Heart left ventricle (tissue), 16 donors: ENCODE results near the gene HIVEP1. TPM values are rescaled to one million over a fixed set of nuclear protein-coding genes. Genes with fewer than 3 reads are reported as not detected.

Experiments used
- ATAC-seq, 4 donors: fragments of 200-7000 bp; cut with Tn5 transposase; one replicate each; pipeline ENCODE4 v1.9.1; 2020 to 2022; ENCODE audit warnings: moderate library complexity in 4 of 4, mild to moderate bottlenecking in 3 of 4, moderate number of reproducible peaks in 1 of 4
- DNase-seq, 5 donors: peaks; one replicate each; pipeline ENCODE4 v3.0.0-alpha.2; 2020
- H3K27ac ChIP-seq, 12 donors: fragments of 200-600 bp; sonication (generic) in 4 of 12; one replicate each; pipeline versions ENCODE4 v1.5.0 to v1.8.0; 2016 to 2022; ENCODE audit warnings: mild to moderate bottlenecking in 2 of 12
- H3K27me3 ChIP-seq, 9 donors: fragments of 200-600 bp; sonication (generic) in 2 of 9; one replicate each; pipeline versions ENCODE4 v1.5.1 to v1.8.0; 2016 to 2022; ENCODE audit warnings: mild to moderate bottlenecking in 3 of 9
- H3K36me3 ChIP-seq, 9 donors: fragments of 200-600 bp; sonication (generic) in 2 of 9; one replicate each; pipeline versions ENCODE4 v1.5.0 to v1.8.0; 2018 to 2022; ENCODE audit warnings: mild to moderate bottlenecking in 2 of 9
- H3K4me1 ChIP-seq, 12 donors: fragments of 200-600 bp; sonication (generic) in 4 of 12; one replicate each; pipeline versions ENCODE4 v1.5.0 to v1.8.0; 2016 to 2022; ENCODE audit warnings: mild to moderate bottlenecking in 3 of 12
- H3K4me3 ChIP-seq, 12 donors: fragments of 200-600 bp; sonication (generic) in 4 of 12; one replicate each; pipeline versions ENCODE4 v1.5.0 to v1.8.0; 2017 to 2022; ENCODE audit warnings: mild to moderate bottlenecking in 9 of 12, moderate library complexity in 4 of 12
- H3K9me3 ChIP-seq, 12 donors: fragments of 200-600 bp; sonication (generic) in 4 of 12; one replicate each; pipeline versions ENCODE4 v1.5.0 to v1.8.0; 2016 to 2022; ENCODE audit warnings: mild to moderate bottlenecking in 1 of 12
- POLR2A ChIP-seq, 2 donors: fragments of 450-650 bp; IDR thresholded peaks; one replicate each; pipeline ENCODE4 v1.6.1; 2017; ENCODE audit warnings: antibody characterized with exemption in 2 of 2, mild to moderate bottlenecking in 2 of 2, moderate library complexity in 2 of 2
- WGBS, 4 donors: extraction: QIAGEN DNeasy Blood & Tissue Kit in 2 of 4; methylation state at CpG; one replicate each; pipeline versions ENCODE4 v1.1.5 to v1.1.7; 2013 to 2018; 5-methylcytosine and 5-hydroxymethylcytosine counted together
- intact Hi-C, 10 donors: fragments of 100-400 bp; cut with DNase I; formaldehyde crosslinking; loops; one replicate each; pipeline versions ENCODE4 v1.11.1 to v1.14.2; 2022
- polyA plus RNA-seq, 2 donors: library from polyadenylated mRNA; stranded (reverse); fragments of 200-250 nt; gene quantifications; one replicate each; pipeline ENCODE4 v1.2.3, GENCODE V29; 2013
- total RNA-seq, 9 donors: library from RNA; depleted of rRNA in 2 of 9; stranded (reverse); fragments of >200 nt in 2 of 9; fragmentation: NEBNext Ultra II Directional in 3 of 9; extraction: Animal tissue kit (Norgen Biotek cat#: 25700) in 3 of 9; gene quantifications; one replicate each; pipeline versions ENCODE4 v1.1.0 to v1.2.4, GENCODE V29; 2016 to 2023
- TF ChIP-seq, protein P1 (sequence below), 12 donors: fragments of 200-600 bp; sonication (generic) in 4 of 12; IDR thresholded peaks; one replicate each; pipeline versions ENCODE4 v1.5.0 to v1.8.0; 2018 to 2022; ENCODE audit warnings: antibody characterized with exemption in 12 of 12, mild to moderate bottlenecking in 5 of 12
- donor health status: ischemic (EF 13 %, LVEDD 7.1; RV severe dilation, severe dysfunction).
- donor health status: healthy with polysubstance abuse.
- donor health status: DM: no; HTN: yes; CAD: no.
- donor health status: DM: no; HTN: no; CAD: no.
- donor health status: ischemic (EF 25% LVEDD 6.9; RV normal size, moderate dysfunction).
- donor health status: ischemic (EF 25% LVEDD 5.7; RV mildly dilated, moderate dysfunction).
- donor health status: healthy.
- donor health status: DM: yes; HTN: yes; CAD: no.
- donor health status: ischemic (EF 35%, LVEDD 5.7; RV mildly dilated, moderate dysfunction).
- donor health status: nonischemic (EF 11% LVEDD 7.7; RV severe dilation, severe dysfunction).
- donor health status: DM: yes; HTN: yes; CAD: no.
- donor health status: PGD.
- donor health status: ischemic (EF 29% LVEDD 5.4; RV normal size, mild dysfunction).
- donor health status: nonischemic (EF 23%, LVEDD 6.1; RV moderate dilation, normal function).

HIVEP1 gene
- total and polyA plus RNA-seq, 11 donors, result 3.5 to 22.8 (median 12.5) TPM

DNA sequence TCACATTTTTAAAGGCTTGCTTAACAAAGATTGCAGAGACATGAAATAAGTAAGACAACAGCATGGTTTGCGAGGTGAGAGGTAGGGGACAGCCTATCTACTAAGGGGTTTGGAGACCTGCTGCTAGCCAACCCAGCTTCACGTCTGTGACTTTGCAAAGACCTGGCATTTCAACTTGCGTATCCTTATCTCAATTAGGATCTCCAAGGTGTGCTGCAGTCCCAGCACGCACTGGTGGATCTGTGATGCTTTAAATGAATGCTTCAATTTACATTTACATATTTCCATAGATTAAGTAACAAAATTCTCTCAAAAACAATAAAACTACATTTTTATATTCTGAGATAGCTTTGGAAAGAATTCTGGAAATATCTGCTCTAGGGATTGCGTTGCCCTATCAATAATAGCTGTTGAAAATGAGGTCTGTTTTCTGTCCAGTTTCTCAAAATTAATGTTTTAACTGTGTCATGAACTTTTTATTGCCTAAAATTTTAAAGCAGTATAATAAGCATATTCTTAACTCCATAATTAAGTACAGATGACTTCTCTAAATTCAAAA, 153.7 kb downstream of the HIVEP1 start:
- Histone ChIP-seq H3K27ac (no peak overlapping the region), H3K4me1 (peaks cover 0 to under 1% (median 0%) of the 10 kb centered on the region in 12 donors), H3K27me3 (no peaks in the 10 kb centered on the region), H3K36me3 (peaks cover 0 to 46% (median 35%) of the 10 kb centered on the region in 9 donors), H3K4me3 (no peak overlapping the region), H3K9me3 (no peaks in the 10 kb centered on the region)
- 84 to 88% (median 85%) methylated on average over 5 of the region's 5 CpGs for WGBS, 4 donors
- DNase-seq (no peak), ATAC-seq (no peak)
- intact Hi-C loops, result no loop called here
- TF ChIP-seq, protein P1, sequence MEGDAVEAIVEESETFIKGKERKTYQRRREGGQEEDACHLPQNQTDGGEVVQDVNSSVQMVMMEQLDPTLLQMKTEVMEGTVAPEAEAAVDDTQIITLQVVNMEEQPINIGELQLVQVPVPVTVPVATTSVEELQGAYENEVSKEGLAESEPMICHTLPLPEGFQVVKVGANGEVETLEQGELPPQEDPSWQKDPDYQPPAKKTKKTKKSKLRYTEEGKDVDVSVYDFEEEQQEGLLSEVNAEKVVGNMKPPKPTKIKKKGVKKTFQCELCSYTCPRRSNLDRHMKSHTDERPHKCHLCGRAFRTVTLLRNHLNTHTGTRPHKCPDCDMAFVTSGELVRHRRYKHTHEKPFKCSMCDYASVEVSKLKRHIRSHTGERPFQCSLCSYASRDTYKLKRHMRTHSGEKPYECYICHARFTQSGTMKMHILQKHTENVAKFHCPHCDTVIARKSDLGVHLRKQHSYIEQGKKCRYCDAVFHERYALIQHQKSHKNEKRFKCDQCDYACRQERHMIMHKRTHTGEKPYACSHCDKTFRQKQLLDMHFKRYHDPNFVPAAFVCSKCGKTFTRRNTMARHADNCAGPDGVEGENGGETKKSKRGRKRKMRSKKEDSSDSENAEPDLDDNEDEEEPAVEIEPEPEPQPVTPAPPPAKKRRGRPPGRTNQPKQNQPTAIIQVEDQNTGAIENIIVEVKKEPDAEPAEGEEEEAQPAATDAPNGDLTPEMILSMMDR (IDR thresholded peaks at IDR 0.05), result no peak
- no peak for TF ChIP-seq POLR2A (IDR thresholded peaks at IDR 0.05)

DNA sequence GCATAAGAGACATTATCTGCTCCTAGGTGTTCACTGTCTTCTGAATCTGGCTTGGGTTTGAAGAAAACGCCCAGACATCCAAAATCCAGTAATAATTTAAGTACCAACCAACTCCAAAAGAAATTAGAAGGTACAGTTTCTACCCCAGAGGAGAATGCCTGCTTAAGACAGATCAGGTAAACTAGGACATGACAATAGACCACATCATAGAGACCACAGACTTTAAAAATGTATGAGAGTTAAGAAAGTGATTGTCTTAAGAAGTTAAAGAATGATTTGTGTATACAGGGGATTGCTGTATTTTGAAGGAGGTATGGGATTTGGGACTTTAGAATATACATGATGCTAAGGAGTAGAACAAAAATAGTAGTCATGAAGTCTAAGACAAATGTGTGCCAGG, 157.3 kb downstream of the HIVEP1 start:
- H3K36me3 ChIP-seq, result peaks cover 0 to 11% (median 5%) of the 10 kb centered on the region in 9 donors
- DNase-seq (no peak), ATAC-seq (no peak)
- H3K4me3 ChIP-seq, result no peak overlapping the region
- WGBS, 4 donors, result 87 to 96% (median 92%) methylated on average over 1 of the region's 1 CpG
- H3K4me1 ChIP-seq, result no peaks in the 10 kb centered on the region
- no peak overlapping the region for H3K27ac ChIP-seq
- no peaks in the 10 kb centered on the region for H3K27me3 ChIP-seq
- TF ChIP-seq, protein P1 (IDR thresholded peaks at IDR 0.05), result no peak
- TF ChIP-seq POLR2A (IDR thresholded peaks at IDR 0.05), result no peak
- intact Hi-C loops, result no loop called here
- H3K9me3 ChIP-seq, result no peaks in the 10 kb centered on the region

DNA sequence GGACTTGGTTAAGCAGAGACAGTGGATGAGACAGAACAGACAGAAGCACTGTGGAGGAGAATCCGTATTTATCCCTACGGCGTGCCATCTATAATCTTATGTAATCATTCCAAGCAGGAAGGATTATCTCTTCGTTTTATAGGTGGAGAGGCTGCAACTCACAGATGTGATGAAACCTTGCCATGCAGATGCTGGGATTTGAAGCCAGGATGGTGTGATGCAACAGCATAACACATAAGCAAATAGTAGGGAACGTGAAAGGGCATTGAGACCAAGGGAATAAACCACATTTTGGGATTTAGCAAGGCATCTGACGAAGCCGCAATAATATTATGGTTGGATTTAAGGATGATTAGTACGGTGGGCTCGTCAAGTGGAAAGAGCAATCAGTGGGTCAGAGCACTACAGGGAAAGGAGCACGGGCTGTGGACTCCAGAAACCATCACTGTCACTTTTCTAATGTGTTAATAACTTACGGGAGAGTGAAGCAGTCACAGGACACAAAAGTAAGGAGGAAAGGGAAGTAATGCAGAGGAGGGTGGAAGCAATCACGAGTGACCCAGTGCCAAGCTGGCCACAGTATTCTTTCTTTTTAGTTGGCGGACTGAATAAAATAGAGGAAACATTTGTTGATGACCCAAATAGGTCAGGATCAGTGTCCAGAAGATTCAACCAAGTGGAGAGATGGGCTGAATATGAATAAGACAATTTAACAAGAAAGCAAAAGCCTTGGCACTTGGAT, 158.4 kb downstream of the HIVEP1 start:
- no peaks in the 10 kb centered on the region for H3K27me3 ChIP-seq
- intact Hi-C loops, result no loop called here
- H3K27ac ChIP-seq, result no peak overlapping the region
- TF ChIP-seq, protein P1 (IDR thresholded peaks at IDR 0.05), result no peak
- no peak for TF ChIP-seq POLR2A (IDR thresholded peaks at IDR 0.05)
- no peaks in the 10 kb centered on the region for H3K9me3 ChIP-seq
- no peak for ATAC-seq
- no peaks in the 10 kb centered on the region for H3K4me1 ChIP-seq
- peaks cover 0 to under 1% (median 0%) of the 10 kb centered on the region in 9 donors for H3K36me3 ChIP-seq
- no peak overlapping the region for H3K4me3 ChIP-seq
- DNase-seq, result no peak
- 83 to 87% (median 86%) methylated on average over 13 of the region's 13 CpGs for WGBS, 4 donors

DNA sequence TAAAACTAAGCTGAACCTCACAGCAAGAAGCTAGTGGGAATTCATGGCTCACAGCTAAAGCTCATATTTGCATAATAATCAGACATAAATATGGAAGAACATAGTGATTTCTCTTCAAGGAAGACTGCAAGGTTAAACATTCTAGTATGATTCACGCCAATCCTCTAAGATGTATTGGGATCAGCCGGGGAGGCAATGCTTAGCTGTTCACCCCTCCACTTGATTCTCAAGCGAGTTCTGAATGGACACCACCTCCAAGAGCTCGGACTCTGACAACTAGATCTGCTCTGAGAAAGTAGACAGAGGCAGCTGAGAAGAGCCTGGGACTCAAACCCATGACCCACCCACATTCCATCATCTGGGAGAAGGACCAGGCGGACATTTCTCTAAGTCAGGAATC, 159.6 kb downstream of the HIVEP1 start:
- TF ChIP-seq, protein P1 (IDR thresholded peaks at IDR 0.05), result no peak
- TF ChIP-seq POLR2A (IDR thresholded peaks at IDR 0.05), result no peak
- intact Hi-C loops, result no loop called here
- no peak for DNase-seq
- Histone ChIP-seq H3K27ac (no peak overlapping the region), H3K36me3 (no peaks in the 10 kb centered on the region), H3K27me3 (no peaks in the 10 kb centered on the region), H3K9me3 (peaks cover 0 to 2% (median 0%) of the 10 kb centered on the region in 12 donors), H3K4me3 (no peak overlapping the region), H3K4me1 (no peaks in the 10 kb centered on the region)
- ATAC-seq, result no peak
- WGBS, 4 donors, result 95 to 98% (median 97%) methylated on average over 5 of the region's 5 CpGs
